HG02610 (cell line): ENCODE data around the gene EHBP1.
"Not testable (repeated sequence)": the region's sequence is repeated elsewhere in the genome, so short reads cannot be mapped to it uniquely, and the experiment has no call there.

Source experiments
- ATAC-seq: cut with Tn5 transposase; IDR thresholded peaks from one replicate; pipeline ENCODE4 v1.9.1; 2021; ENCODE audit warnings: mild to moderate bottlenecking, moderate library complexity; ENCODE audit not compliant: unreplicated experiment

The EHBP1 gene

GRCh38 chr2:63058144-63058920, 352.8 kb downstream of the EHBP1 start:
- ATAC-seq, result no peak

- no peak for ATAC-seq
Measured at GRCh38 chr2:63058921-63059792, 353.6 kb downstream of the EHBP1 start.

GRCh38 chr2:63059793-63060471, 354.4 kb downstream of the EHBP1 start:
- ATAC-seq, result no peak

- no peak for ATAC-seq
Measured at GRCh38 chr2:63060472-63060991, 355.0 kb downstream of the EHBP1 start.

GRCh38 chr2:63064197-63064596, 358.7 kb downstream of the EHBP1 start:
- ATAC-seq, result no peak

GRCh38 chr2:63064661-63065060, 359.1 kb downstream of the EHBP1 start:
- ATAC-seq, result no peak

- ATAC-seq, result no peak
Measured at GRCh38 chr2:63066265-63066664, 360.8 kb downstream of the EHBP1 start.

GRCh38 chr2:63066838-63067237, 361.3 kb downstream of the EHBP1 start:
- no peak for ATAC-seq

- ATAC-seq, result no peak
Measured at GRCh38 chr2:63071664-63072063, 366.2 kb downstream of the EHBP1 start.

GRCh38 chr2:63073994-63074393, 368.5 kb downstream of the EHBP1 start:
- no peak for ATAC-seq

- ATAC-seq, result not testable (repeated sequence)
Measured at GRCh38 chr2:63074399-63074798, 368.9 kb downstream of the EHBP1 start.

GRCh38 chr2:63078852-63079606, 373.5 kb downstream of the EHBP1 start:
- no peak for ATAC-seq

GRCh38 chr2:63081404-63081803, 375.9 kb downstream of the EHBP1 start:
- no peak for ATAC-seq

- no peak for ATAC-seq
Measured at GRCh38 chr2:63086687-63087086, 381.2 kb downstream of the EHBP1 start.

GRCh38 chr2:63092401-63092800, 386.9 kb downstream of the EHBP1 start:
- ATAC-seq, result no peak

GRCh38 chr2:63092857-63093256, 387.3 kb downstream of the EHBP1 start:
- ATAC-seq, result no peak

GRCh38 chr2:63093502-63093901, 388.0 kb downstream of the EHBP1 start:
- no peak for ATAC-seq
